ENCODE data around the gene CNGA3. TPM values are rescaled to one million over a fixed set of nuclear protein-coding genes. Genes with fewer than 3 reads are reported as not detected.

CNGA3 gene
- total RNA-seq, 4 donors from 2014 or later: 0.44 to 0.57 (median 0.48) TPM; not detected in 1

GRCh38 chr2:98391581-98392270, 45.5 kb downstream of the CNGA3 start:
- DNase-seq: no peak
- H3K27ac ChIP-seq: no peak overlapping the region
- 86 to 94% methylated on average over 1 to 14 of the region's 18 CpGs for WGBS, 2 donors
- no peak overlapping the region for H3K4me3 ChIP-seq
- no peaks in the 10 kb centered on the region for H3K9me3 ChIP-seq
- no peaks in the 10 kb centered on the region for H3K4me1 ChIP-seq
- TF ChIP-seq CTCF (IDR thresholded peaks at IDR 0.05): no peak
- TF ChIP-seq POLR2A (IDR thresholded peaks at IDR 0.05): no peak
- peaks cover 0 to 1% (median 0%) of the 10 kb centered on the region in 4 donors for H3K27me3 ChIP-seq
- no peaks in the 10 kb centered on the region for H3K36me3 ChIP-seq
- intact Hi-C loops (cut with DNase I): no loop called here

GRCh38 chr2:98393354-98393753, 47.1 kb downstream of the CNGA3 start:
- TF ChIP-seq CTCF (IDR thresholded peaks at IDR 0.05): no peak
- no peak for TF ChIP-seq POLR2A (IDR thresholded peaks at IDR 0.05)
- DNase-seq: no peak
- peaks cover 0 to 12% (median 0%) of the 10 kb centered on the region in 4 donors for H3K27me3 ChIP-seq
- no peak overlapping the region for H3K4me3 ChIP-seq
- WGBS, 2 donors: 72 to 93% methylated on average over 4 to 5 of the region's 5 CpGs
- H3K27ac ChIP-seq: no peak overlapping the region
- H3K9me3 ChIP-seq: no peaks in the 10 kb centered on the region
- no peaks in the 10 kb centered on the region for H3K36me3 ChIP-seq
- no peaks in the 10 kb centered on the region for H3K4me1 ChIP-seq
- intact Hi-C loops (cut with DNase I): no loop called here

- H3K27me3 ChIP-seq: peaks cover 0 to 16% (median 0%) of the 10 kb centered on the region in 4 donors
- no peak for DNase-seq
- H3K36me3 ChIP-seq: no peaks in the 10 kb centered on the region
- intact Hi-C loops (cut with DNase I): no loop called here
- H3K9me3 ChIP-seq: no peaks in the 10 kb centered on the region
- H3K4me3 ChIP-seq: no peak overlapping the region
- 64 to 65% methylated on average over 3 of the region's 3 CpGs for WGBS, 2 donors
- TF ChIP-seq CTCF (IDR thresholded peaks at IDR 0.05) (no peak), POLR2A (IDR thresholded peaks at IDR 0.05) (no peak)
- no peak overlapping the region for H3K27ac ChIP-seq
- H3K4me1 ChIP-seq: no peaks in the 10 kb centered on the region
Observed at GRCh38 chr2:98394595-98395153, 48.4 kb downstream of the CNGA3 start.

- TF ChIP-seq POLR2A (IDR thresholded peaks at IDR 0.05): no peak
- TF ChIP-seq CTCF (IDR thresholded peaks at IDR 0.05): no peak
- Histone ChIP-seq H3K4me1 (no peaks in the 10 kb centered on the region), H3K9me3 (no peaks in the 10 kb centered on the region), H3K36me3 (no peaks in the 10 kb centered on the region), H3K4me3 (no peak overlapping the region), H3K27ac (no peak overlapping the region), H3K27me3 (peaks cover 0 to 16% (median 0%) of the 10 kb centered on the region in 4 donors)
- 84 to 89% methylated on average over 6 of the region's 6 CpGs for WGBS, 2 donors
- DNase-seq: no peak
- intact Hi-C loops (cut with DNase I): no loop called here
Observed at GRCh38 chr2:98395977-98396376, 49.7 kb downstream of the CNGA3 start.

- no peak for DNase-seq
- Histone ChIP-seq H3K4me3 (no peak overlapping the region), H3K27ac (no peak overlapping the region), H3K36me3 (no peaks in the 10 kb centered on the region), H3K9me3 (no peaks in the 10 kb centered on the region), H3K4me1 (no peaks in the 10 kb centered on the region), H3K27me3 (peaks cover 0 to 16% (median 0%) of the 10 kb centered on the region in 4 donors)
- TF ChIP-seq CTCF (IDR thresholded peaks at IDR 0.05): no peak
- no peak for TF ChIP-seq POLR2A (IDR thresholded peaks at IDR 0.05)
- 91 to 92% methylated on average over 12 to 23 of the region's 23 CpGs for WGBS, 2 donors
- intact Hi-C loops (cut with DNase I): no loop called here
Observed at GRCh38 chr2:98396745-98397355, 50.6 kb downstream of the CNGA3 start.
